Calu3 (cell line): ENCODE results near the gene CFAP61. TPM values are rescaled to one million over a fixed set of nuclear protein-coding genes. Genes with fewer than 3 reads are reported as not detected.

Source experiments
- BruUV-seq: library from RNA; stranded (reverse); fragments of 400-500 nt; replicated peaks from 2 replicates; lab custom pipeline; 2021; lab: Mats Ljungman, UMichigan
- CTCF ChIA-PET: fragments of 300-600 bp; sonication (Branson Sonifier 250); formaldehyde crosslinking; loops from one replicate; lab custom pipeline; 2022; ENCODE audit warnings: antibody characterized with exemption; lab: Charles Lee
- DNase-seq: peaks from one replicate; pipeline ENCODE4 v3.0.0; 2022
- H3K27ac Mint-ChIP-seq: one replicate; pipeline ENCODE4 v1.8.0; 2022; ENCODE audit warnings: mixed read lengths; ENCODE audit not compliant: unreplicated experiment
- H3K27me3 Mint-ChIP-seq: one replicate; pipeline ENCODE4 v1.8.0; 2022; ENCODE audit warnings: mixed read lengths; ENCODE audit not compliant: unreplicated experiment
- H3K36me3 Mint-ChIP-seq: one replicate; pipeline ENCODE4 v1.8.0; 2022; ENCODE audit warnings: mild to moderate bottlenecking, moderate library complexity, mixed read lengths; ENCODE audit not compliant: insufficient read depth, unreplicated experiment
- H3K4me1 Mint-ChIP-seq: one replicate; pipeline ENCODE4 v1.8.0; 2022; ENCODE audit warnings: mild to moderate bottlenecking, low read depth, mixed read lengths; ENCODE audit not compliant: unreplicated experiment
- H3K4me3 Mint-ChIP-seq: one replicate; pipeline ENCODE4 v1.8.0; 2022; ENCODE audit warnings: mild to moderate bottlenecking, low read depth, moderate library complexity, mixed read lengths; ENCODE audit not compliant: unreplicated experiment
- H3K9me3 Mint-ChIP-seq: one replicate; pipeline ENCODE4 v1.8.0; 2022; ENCODE audit warnings: low read depth, mixed read lengths; ENCODE audit not compliant: unreplicated experiment
- CTCF ChIP-seq: fragments of 200-600 bp; IDR thresholded peaks from one replicate; pipeline ENCODE4 v1.8.0; 2022; ENCODE audit warnings: antibody characterized with exemption; ENCODE audit not compliant: unreplicated experiment
- intact Hi-C: fragments of 100-400 bp; cut with micrococcal nuclease; formaldehyde crosslinking; loops from one replicate; pipeline ENCODE4 v1.10.0; 2022; ENCODE audit not compliant: unreplicated experiment
- total RNA-seq: library from RNA; stranded (reverse); gene quantifications from 2 replicates; pipeline ENCODE4 v1.2.3, GENCODE V29; 2022

The CFAP61 gene
- total RNA-seq, 1 experiment from 2014 or later: not detected

GRCh38 chr20:20297181-20297580 lies 244.8 kb downstream of the CFAP61 start:
- Mint-ChIP-seq H3K4me3 (no peak overlapping the region), H3K27ac (no peak overlapping the region), H3K27me3 (peaks cover 8% of the 10 kb centered on the region), H3K4me1 (no peaks in the 10 kb centered on the region), H3K36me3 (no peaks in the 10 kb centered on the region), H3K9me3 (no peaks in the 10 kb centered on the region)
- no TSS peak for BruUV-seq
- no peak for TF ChIP-seq CTCF
- intact Hi-C loops: no loop called here
- DNase-seq: no peak
- CTCF ChIA-PET: no interaction called here

DNA sequence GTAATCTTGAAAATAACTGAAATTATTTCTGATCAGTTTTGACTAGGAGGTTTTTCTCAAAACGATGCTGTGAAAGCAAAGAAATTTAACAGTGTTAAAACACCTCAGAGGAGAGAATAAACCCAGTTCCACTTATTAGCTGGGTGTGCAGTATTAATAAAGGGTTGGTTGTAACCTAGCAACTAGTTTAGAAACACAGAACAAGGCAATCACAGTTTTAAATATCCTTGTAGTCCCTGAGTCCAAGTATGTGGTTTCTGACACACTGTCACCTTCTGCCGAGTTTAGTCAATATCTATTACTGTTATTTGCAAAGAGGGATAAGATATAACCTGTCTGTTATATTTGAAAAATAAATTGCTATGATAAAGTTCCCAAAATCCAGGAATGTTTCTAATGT lies 245.4 kb downstream of the CFAP61 start:
- intact Hi-C loops: no loop called here
- no peak for DNase-seq
- no peaks in the 10 kb centered on the region for H3K9me3 Mint-ChIP-seq
- H3K4me1 Mint-ChIP-seq: no peaks in the 10 kb centered on the region
- H3K27ac Mint-ChIP-seq: no peak overlapping the region
- H3K4me3 Mint-ChIP-seq: no peak overlapping the region
- no peak for TF ChIP-seq CTCF
- CTCF ChIA-PET: no interaction called here
- BruUV-seq: no TSS peak
- no peaks in the 10 kb centered on the region for H3K36me3 Mint-ChIP-seq
- peaks cover 8% of the 10 kb centered on the region for H3K27me3 Mint-ChIP-seq

GRCh38 chr20:20299904-20300303 lies 247.6 kb downstream of the CFAP61 start:
- CTCF ChIA-PET: no interaction called here
- peaks cover 15% of the 10 kb centered on the region for H3K27me3 Mint-ChIP-seq
- DNase-seq: no peak
- no peak overlapping the region for H3K4me3 Mint-ChIP-seq
- H3K9me3 Mint-ChIP-seq: no peaks in the 10 kb centered on the region
- H3K36me3 Mint-ChIP-seq: no peaks in the 10 kb centered on the region
- intact Hi-C loops: no loop called here
- H3K4me1 Mint-ChIP-seq: no peaks in the 10 kb centered on the region
- no peak overlapping the region for H3K27ac Mint-ChIP-seq
- BruUV-seq: no TSS peak
- no peak for TF ChIP-seq CTCF

DNA sequence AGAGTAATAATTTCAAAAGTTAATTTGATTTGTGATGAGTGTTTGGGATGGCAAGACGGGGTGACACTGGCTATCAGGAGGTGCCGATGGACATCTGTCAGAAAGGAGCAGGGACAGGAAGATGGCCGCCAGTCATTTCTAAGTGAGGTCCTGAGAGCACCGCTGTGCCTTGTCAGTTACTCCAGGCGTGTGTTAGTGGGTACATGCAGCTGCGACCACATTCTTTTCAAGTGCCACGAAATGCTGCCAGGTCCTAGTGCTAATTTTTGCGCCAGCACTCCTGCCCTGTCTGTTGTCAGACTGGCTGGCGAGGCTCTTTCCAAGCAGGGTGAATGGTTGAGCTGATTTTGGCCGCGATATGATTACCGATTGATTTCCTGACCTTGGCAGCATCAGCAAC lies 251.0 kb downstream of the CFAP61 start:
- intact Hi-C loops: no loop called here
- no TSS peak for BruUV-seq
- Mint-ChIP-seq H3K27me3 (peaks cover 15% of the 10 kb centered on the region), H3K27ac (no peak overlapping the region), H3K9me3 (no peaks in the 10 kb centered on the region), H3K4me1 (no peaks in the 10 kb centered on the region), H3K36me3 (no peaks in the 10 kb centered on the region), H3K4me3 (no peak overlapping the region)
- CTCF ChIA-PET: no interaction called here
- no peak for DNase-seq
- TF ChIP-seq CTCF: no peak
